IMR-90 (cell line): ENCODE data around the gene MCTP2. TPM values are rescaled to one million over a fixed set of nuclear protein-coding genes. Genes with fewer than 3 reads are reported as not detected.
"Not testable (repeated sequence)": the region's sequence is repeated elsewhere in the genome, so short reads cannot be mapped to it uniquely, and the experiment has no call there.

Source experiments
- ATAC-seq: fragments of 200-7000 bp; cut with Tn5 transposase; 2 replicates; pipeline ENCODE4 v1.9.1; 2020; ENCODE audit warnings: low read depth, mild to moderate bottlenecking, moderate library complexity
- BruUV-seq: library from RNA; stranded (reverse); fragments of 400-500 nt; replicated peaks from 2 replicates; lab custom pipeline; 2021; lab: Mats Ljungman, UMichigan
- CTCF ChIA-PET: fragments of 300-600 bp; formaldehyde crosslinking; extraction: SDS; loops from one replicate; lab custom pipeline; 2021; ENCODE audit warnings: antibody characterized with exemption; lab: Yijun Ruan, JAX
- POLR2A ChIA-PET: fragments of 300-600 bp; sonication (Branson Sonifier 250); formaldehyde crosslinking; loops from one replicate; lab custom pipeline; 2022; ENCODE audit warnings: antibody characterized with exemption; ENCODE audit not compliant: unreplicated experiment; lab: Charles Lee
- DNase-seq: peaks from one replicate; pipeline ENCODE4 v3.0.0; 2013
- H2AFZ ChIP-seq: replicated peaks from 2 replicates; pipeline ENCODE3; 2013; ENCODE audit warnings: low read length, mild to moderate bottlenecking; ENCODE audit not compliant: poor library complexity
- H2AK5ac ChIP-seq: 2 replicates; pipeline ENCODE4 v1.6.1; 2013; ENCODE audit warnings: low read depth, low read length, inconsistent platforms
- H2AK9ac ChIP-seq: replicated peaks from 2 replicates; pipeline ENCODE3; 2013; ENCODE audit warnings: mild to moderate bottlenecking, low read depth, low read length, moderate library complexity; ENCODE audit not compliant: poor library complexity
- H2BK120ac ChIP-seq: 2 replicates; pipeline ENCODE4 v1.6.1; 2013; ENCODE audit warnings: low read depth, low read length, inconsistent platforms
- H2BK15ac ChIP-seq: 3 replicates; pipeline ENCODE4 v1.6.1; 2013; ENCODE audit warnings: low read depth, low read length, inconsistent platforms
- H2BK20ac ChIP-seq: 2 replicates; pipeline ENCODE4 v1.6.1; 2013; ENCODE audit warnings: low read depth, mild to moderate bottlenecking, inconsistent platforms, low read length, moderate library complexity
- H2BK5ac ChIP-seq: 2 replicates; pipeline ENCODE4 v1.6.1; 2013; ENCODE audit warnings: mild to moderate bottlenecking, low read depth, low read length, inconsistent platforms; ENCODE audit not compliant: poor library complexity, severe bottlenecking
- H3K14ac ChIP-seq: replicated peaks from 2 replicates; pipeline ENCODE4 v1.6.1; 2013; ENCODE audit warnings: low read depth, low read length, inconsistent platforms
- H3K18ac ChIP-seq: 2 replicates; pipeline ENCODE4 v1.6.1; 2013; ENCODE audit warnings: low read depth, low read length, control low read depth
- H3K23ac ChIP-seq: 2 replicates; pipeline ENCODE4 v1.6.1; 2013; ENCODE audit warnings: low read depth, low read length, inconsistent platforms
- H3K27ac ChIP-seq: 2 replicates; pipeline ENCODE4 v1.5.1; 2013; ENCODE audit warnings: mild to moderate bottlenecking, control low read depth, low read length; ENCODE audit not compliant: insufficient read depth
- H3K27me3 ChIP-seq: 2 replicates; pipeline ENCODE4 v1.6.1; 2013; ENCODE audit warnings: low read length; ENCODE audit not compliant: control insufficient read depth, insufficient read depth
- H3K36me3 ChIP-seq: 2 replicates; pipeline ENCODE4 v1.6.1; 2013; ENCODE audit warnings: low read length, mixed read lengths; ENCODE audit not compliant: control insufficient read depth, insufficient read depth
- H3K4ac ChIP-seq: 2 replicates; pipeline ENCODE4 v1.6.1; 2013; ENCODE audit warnings: low read depth, low read length, inconsistent platforms
- H3K4me1 ChIP-seq: 2 replicates; pipeline ENCODE4 v1.6.1; 2013; ENCODE audit warnings: low read length, mixed read lengths; ENCODE audit not compliant: control insufficient read depth, insufficient read depth
- H3K4me2 ChIP-seq: 2 replicates; pipeline ENCODE4 v1.6.1; 2013; ENCODE audit warnings: low read depth, mild to moderate bottlenecking, control low read depth, low read length, moderate library complexity
- H3K4me3 ChIP-seq: 2 replicates; pipeline ENCODE4 v1.5.1; 2013; ENCODE audit warnings: low read depth, mild to moderate bottlenecking, control low read depth, low read length, moderate library complexity; ENCODE audit not compliant: insufficient read depth
- H3K56ac ChIP-seq: 2 replicates; pipeline ENCODE4 v1.6.1; 2013; ENCODE audit warnings: low read length, inconsistent platforms; ENCODE audit not compliant: insufficient read depth; ENCODE audit errors: extremely low read depth
- H3K79me1 ChIP-seq, 2 experiments: 2 replicates each; pipeline ENCODE4 v1.6.1; 2013; ENCODE audit warnings: low read length in 2 of 2, inconsistent platforms in 1 of 2, low read depth in 1 of 2
- H3K9ac ChIP-seq: 2 replicates; pipeline ENCODE4 v1.6.1; 2013; ENCODE audit warnings: low read depth, low read length, control low read depth
- H3K9me1 ChIP-seq: 2 replicates; pipeline ENCODE4 v1.6.1; 2013; ENCODE audit warnings: low read length, inconsistent platforms; ENCODE audit not compliant: insufficient read depth
- H3K9me3 ChIP-seq: 2 replicates; pipeline ENCODE4 v1.6.1; 2013; ENCODE audit warnings: low read length; ENCODE audit not compliant: control insufficient read depth, insufficient read depth
- H4K20me1 ChIP-seq: 2 replicates; pipeline ENCODE4 v1.6.1; 2013; ENCODE audit warnings: low read length, inconsistent platforms; ENCODE audit not compliant: insufficient read depth
- H4K5ac ChIP-seq: 2 replicates; pipeline ENCODE4 v1.6.1; 2013; ENCODE audit warnings: mild to moderate bottlenecking, low read depth, low read length, control low read depth
- H4K8ac ChIP-seq, 2 experiments: 2 replicates each; pipeline ENCODE4 v1.6.1; 2013; ENCODE audit warnings: low read depth in 2 of 2, low read length in 2 of 2, control low read depth in 1 of 2, inconsistent platforms in 1 of 2
- H4K91ac ChIP-seq: 2 replicates; pipeline ENCODE4 v1.6.1; 2013; ENCODE audit warnings: low read depth, low read length, inconsistent platforms; ENCODE audit not compliant: insufficient read depth
- WGBS, 2 experiments: methylation state at CpG; one replicate each; pipeline versions ENCODE4 v1.1.5 to v1.1.7; 2013; ENCODE audit warnings: missing lambda C conversion rate in 2 of 2; ENCODE audit not compliant: insufficient read length in 1 of 2; ENCODE audit errors: extremely low coverage in 2 of 2; 5-methylcytosine and 5-hydroxymethylcytosine counted together
- dilution Hi-C: fragments of 300-500 bp; cut with HindIII; formaldehyde crosslinking; loops from one replicate; pipeline ENCODE4 v1.14.3; 2018; ENCODE audit warnings: low sequenced_read_pairs; ENCODE audit not compliant: unreplicated experiment
- in situ Hi-C: fragments of 300-500 bp; cut with MboI; formaldehyde crosslinking; loops from 3 replicates; pipeline ENCODE4 v1.14.3; 2019; ENCODE audit warnings: low sequenced_read_pairs, inconsistent platforms, mixed read lengths
- intact Hi-C: fragments of 100-400 bp; cut with micrococcal nuclease; formaldehyde crosslinking; loops from 2 replicates; pipeline ENCODE4 v1.10.0; 2022
- polyA plus RNA-seq, 3 experiments: library from polyadenylated mRNA; depleted of rRNA; stranded (reverse); fragments of >200 nt; gene quantifications; 2 replicates each; pipeline ENCODE4 v1.2.3, GENCODE V29; 2012; ENCODE audit warnings: low replicate concordance in 1 of 3
- total RNA-seq: library from RNA; depleted of rRNA; stranded (reverse); fragments of >200 nt; gene quantifications from 2 replicates; pipeline ENCODE4 v1.2.3, GENCODE V29; 2012

MCTP2 gene
- total and polyA plus RNA-seq, 2 of the 4 experiments (the other 2 are of a cell fraction) = 5.1 to 9.9 TPM

GRCh38 chr15:94257776-94258175, 26.4 kb downstream of the MCTP2 start:
- dilution Hi-C loops, BruUV-seq: not testable (repeated sequence)

More at GRCh38 chr15:94257776-94258175, 26.4 kb downstream of the MCTP2 start:
- H2AK9ac ChIP-seq, in situ Hi-C loops, H4K91ac ChIP-seq, H3K9ac ChIP-seq, H3K27me3 ChIP-seq, ATAC-seq, H2AK5ac ChIP-seq, H3K36me3 ChIP-seq, H4K8ac ChIP-seq, H4K5ac ChIP-seq, intact Hi-C loops, H3K27ac ChIP-seq, H4K20me1 ChIP-seq, CTCF ChIA-PET, H3K4me2 ChIP-seq, H3K14ac ChIP-seq, H2BK15ac ChIP-seq, H2AFZ ChIP-seq, POLR2A ChIA-PET, H3K4me1 ChIP-seq, H2BK5ac ChIP-seq, H2BK120ac ChIP-seq, H3K4ac ChIP-seq, H3K9me3 ChIP-seq, H3K23ac ChIP-seq, H2BK20ac ChIP-seq, H3K4me3 ChIP-seq, H3K18ac ChIP-seq, DNase-seq, H3K56ac ChIP-seq, H3K9me1 ChIP-seq: not testable (repeated sequence)
- WGBS, 2 experiments = 83% methylated on average over 1 of the region's 7 CpGs; no CpG with 5 or more reads in 1 of the 2 experiments
- peaks cover 0 to 12% of the 10 kb centered on the region in 2 experiments; a peak in 3 of 4 replicates for H3K79me1 ChIP-seq
